ENCODE data around the gene SIN3B. TPM values are rescaled to one million over a fixed set of nuclear protein-coding genes. Genes with fewer than 3 reads are reported as not detected.

Gene SIN3B
- polyA plus RNA-seq, 1 of the 3 experiments (the other 2 are of a cell fraction): 29.7 TPM

GRCh38 chr19:16928351-16928750, 99.2 kb downstream of the SIN3B start:
- H3K9me2 ChIP-seq: no peaks in the 10 kb centered on the region
- H3K4me3 ChIP-seq (ENCODE audit: low read depth in 2 of 2, low read length in 1 of 2): no peak overlapping the region
- ChIA-PET CTCF (interaction anchor here (0.7 kb wide), 1 partner anchor 13 kb away, joined by 3 read pairs; no protein-coding TSS in a partner anchor), POLR2A (no interaction called here)
- H4K20me1 ChIP-seq (ENCODE audit: insufficient read depth): no peaks in the 10 kb centered on the region
- no peak for DNase-seq
- TF ChIP-seq EP300 (IDR thresholded peaks at IDR 0.05; ENCODE audit: borderline replicate concordance in 1 of 2, low read depth in 1 of 2, low read length in 1 of 2) (no peak), GATA2 (CRISPR knock-in tag; IDR thresholded peaks at IDR 0.05) (no peak), SMC3 (IDR thresholded peaks at IDR 0.05; ENCODE audit: low read depth, low read length) (no peak), TAF1 (IDR thresholded peaks at IDR 0.05; ENCODE audit: borderline replicate concordance, low read depth, low read length) (no peak), MXI1 (IDR thresholded peaks at IDR 0.05; ENCODE audit: low read depth, low read length) (no peak), TCF12 (IDR thresholded peaks at IDR 0.05) (no peak), POLR2AphosphoS5 (IDR thresholded peaks at IDR 0.05; ENCODE audit: low read depth, low read length) (no peak), RAD21 (IDR thresholded peaks at IDR 0.05; ENCODE audit: low read length) (no peak), FOXM1 (IDR thresholded peaks at IDR 0.05; ENCODE audit: low read depth) (no peak), CHD2 (IDR thresholded peaks at IDR 0.05; ENCODE audit: low read length, partially characterized antibody) (no peak), MEF2A (IDR thresholded peaks at IDR 0.05; ENCODE audit: borderline replicate concordance, low read depth) (no peak), TEAD4 (IDR thresholded peaks at IDR 0.05; ENCODE audit: borderline replicate concordance, insufficient read depth) (no peak), RXRA (IDR thresholded peaks at IDR 0.05; ENCODE audit: borderline replicate concordance, low read depth) (no peak), NFIC (IDR thresholded peaks at IDR 0.05; ENCODE audit: borderline replicate concordance) (no peak), RCOR1 (IDR thresholded peaks at IDR 0.05; ENCODE audit: low read length) (no peak), FOXJ3 (CRISPR knock-in tag; IDR thresholded peaks at IDR 0.05) (no peak), RFX5 (IDR thresholded peaks at IDR 0.05; ENCODE audit: low read length) (no peak)
- TF ChIP-seq, protein P1, sequence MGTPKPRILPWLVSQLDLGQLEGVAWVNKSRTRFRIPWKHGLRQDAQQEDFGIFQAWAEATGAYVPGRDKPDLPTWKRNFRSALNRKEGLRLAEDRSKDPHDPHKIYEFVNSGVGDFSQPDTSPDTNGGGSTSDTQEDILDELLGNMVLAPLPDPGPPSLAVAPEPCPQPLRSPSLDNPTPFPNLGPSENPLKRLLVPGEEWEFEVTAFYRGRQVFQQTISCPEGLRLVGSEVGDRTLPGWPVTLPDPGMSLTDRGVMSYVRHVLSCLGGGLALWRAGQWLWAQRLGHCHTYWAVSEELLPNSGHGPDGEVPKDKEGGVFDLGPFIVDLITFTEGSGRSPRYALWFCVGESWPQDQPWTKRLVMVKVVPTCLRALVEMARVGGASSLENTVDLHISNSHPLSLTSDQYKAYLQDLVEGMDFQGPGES (IDR thresholded peaks at IDR 0.05; ENCODE audit: low read depth, low read length): no peak
- TF ChIP-seq, protein P2, sequence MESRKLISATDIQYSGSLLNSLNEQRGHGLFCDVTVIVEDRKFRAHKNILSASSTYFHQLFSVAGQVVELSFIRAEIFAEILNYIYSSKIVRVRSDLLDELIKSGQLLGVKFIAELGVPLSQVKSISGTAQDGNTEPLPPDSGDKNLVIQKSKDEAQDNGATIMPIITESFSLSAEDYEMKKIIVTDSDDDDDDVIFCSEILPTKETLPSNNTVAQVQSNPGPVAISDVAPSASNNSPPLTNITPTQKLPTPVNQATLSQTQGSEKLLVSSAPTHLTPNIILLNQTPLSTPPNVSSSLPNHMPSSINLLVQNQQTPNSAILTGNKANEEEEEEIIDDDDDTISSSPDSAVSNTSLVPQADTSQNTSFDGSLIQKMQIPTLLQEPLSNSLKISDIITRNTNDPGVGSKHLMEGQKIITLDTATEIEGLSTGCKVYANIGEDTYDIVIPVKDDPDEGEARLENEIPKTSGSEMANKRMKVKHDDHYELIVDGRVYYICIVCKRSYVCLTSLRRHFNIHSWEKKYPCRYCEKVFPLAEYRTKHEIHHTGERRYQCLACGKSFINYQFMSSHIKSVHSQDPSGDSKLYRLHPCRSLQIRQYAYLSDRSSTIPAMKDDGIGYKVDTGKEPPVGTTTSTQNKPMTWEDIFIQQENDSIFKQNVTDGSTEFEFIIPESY (IDR thresholded peaks at IDR 0.05; ENCODE audit: borderline replicate concordance, low read depth): no peak
- TF ChIP-seq, protein P3, sequence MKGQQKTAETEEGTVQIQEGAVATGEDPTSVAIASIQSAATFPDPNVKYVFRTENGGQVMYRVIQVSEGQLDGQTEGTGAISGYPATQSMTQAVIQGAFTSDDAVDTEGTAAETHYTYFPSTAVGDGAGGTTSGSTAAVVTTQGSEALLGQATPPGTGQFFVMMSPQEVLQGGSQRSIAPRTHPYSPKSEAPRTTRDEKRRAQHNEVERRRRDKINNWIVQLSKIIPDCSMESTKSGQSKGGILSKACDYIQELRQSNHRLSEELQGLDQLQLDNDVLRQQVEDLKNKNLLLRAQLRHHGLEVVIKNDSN (IDR thresholded peaks at IDR 0.05; ENCODE audit: borderline replicate concordance, low read depth): no peak
- H3K27me3 ChIP-seq (ENCODE audit: insufficient read depth): no peaks in the 10 kb centered on the region; the same call in 1 of the 2 replicates
- H3K9me3 ChIP-seq: no peaks in the 10 kb centered on the region
- no peaks in the 10 kb centered on the region for H3F3A ChIP-seq (replicated peaks; ENCODE audit: insufficient read depth)
- no peaks in the 10 kb centered on the region for H3K36me3 ChIP-seq (replicated peaks in 1 of 2; ENCODE audit: control insufficient read depth in 1 of 2, insufficient read depth in 2 of 2, low read length in 1 of 2)
- no peak overlapping the region for H3K9ac ChIP-seq
- no peak overlapping the region for H2AFZ ChIP-seq (ENCODE audit: low read depth)
- WGBS (ENCODE audit: low lambda C conversion rate): 8% methylated on average over 2 of the region's 2 CpGs
- no peaks in the 10 kb centered on the region for H3K4me1 ChIP-seq (ENCODE audit: control insufficient read depth in 1 of 2, insufficient read depth in 2 of 2, low read depth in 1 of 2, low read length in 1 of 2)
- no peaks in the 10 kb centered on the region for H3K79me2 ChIP-seq (ENCODE audit: insufficient read depth)
- no peak overlapping the region for H3K27ac ChIP-seq (ENCODE audit: low read depth in 2 of 2, low read length in 1 of 2)
- no peak overlapping the region for H3K4me2 ChIP-seq

All from SK-N-SH (cell line).